ENCODE results near the gene NPVF.

NPVF gene

GRCh38 chr7:25223206-25223605, 5.1 kb downstream of the NPVF start:
- DNase-seq: no peak

- DNase-seq: no peak
These were observed 5.6 kb downstream of the NPVF start for GRCh38 chr7:25222666-25223065.

- no peak for DNase-seq
These were observed 7.3 kb downstream of the NPVF start for GRCh38 chr7:25221009-25221408.

GRCh38 chr7:25218191-25218590, 10.1 kb downstream of the NPVF start:
- DNase-seq: no peak

GRCh38 chr7:25216837-25217236, 11.4 kb downstream of the NPVF start:
- DNase-seq: no peak

GRCh38 chr7:25215694-25216335, 12.5 kb downstream of the NPVF start:
- no peak for DNase-seq

- DNase-seq: no peak
These were observed 19.6 kb downstream of the NPVF start for GRCh38 chr7:25208525-25209221.

GRCh38 chr7:25207887-25208286, 20.4 kb downstream of the NPVF start:
- DNase-seq: no peak

GRCh38 chr7:25206765-25207164, 21.5 kb downstream of the NPVF start:
- DNase-seq: no peak

GRCh38 chr7:25196132-25196896, 32.0 kb downstream of the NPVF start:
- DNase-seq: no peak

- DNase-seq: no peak
These were observed 34.2 kb downstream of the NPVF start for GRCh38 chr7:25194036-25194435.

GRCh38 chr7:25192043-25192442, 36.2 kb downstream of the NPVF start:
- DNase-seq: no peak

- no peak for DNase-seq
These were observed 39.1 kb downstream of the NPVF start for GRCh38 chr7:25189197-25189596.

GRCh38 chr7:25187932-25188331, 40.4 kb downstream of the NPVF start:
- DNase-seq: no peak

- DNase-seq: no peak
These were observed 41.9 kb downstream of the NPVF start for GRCh38 chr7:25186436-25186835.

- no peak for DNase-seq
These were observed 46.8 kb downstream of the NPVF start for GRCh38 chr7:25181532-25181931.

- no peak for DNase-seq
These were observed 47.3 kb downstream of the NPVF start for GRCh38 chr7:25180946-25181345.

- no peak for DNase-seq
These were observed 47.7 kb downstream of the NPVF start for GRCh38 chr7:25180592-25180923.

- DNase-seq: peak; percentile 91 to 92
These were observed 48.3 kb downstream of the NPVF start for GRCh38 chr7:25179771-25180591.

GRCh38 chr7:25179325-25179724, 49.0 kb downstream of the NPVF start:
- no peak for DNase-seq

Data from activated CD4-positive, alpha-beta T cell treated with anti-CD3 and anti-CD28 coated beads, Interleukin-2, amount 50 U/mL, for 4 hours (primary cell).